ENCODE results near the gene MMEL1.
"Not testable (repeated sequence)": the region's sequence is repeated elsewhere in the genome, so short reads cannot be mapped to it uniquely, and the experiment has no call there.

Gene MMEL1

DNA sequence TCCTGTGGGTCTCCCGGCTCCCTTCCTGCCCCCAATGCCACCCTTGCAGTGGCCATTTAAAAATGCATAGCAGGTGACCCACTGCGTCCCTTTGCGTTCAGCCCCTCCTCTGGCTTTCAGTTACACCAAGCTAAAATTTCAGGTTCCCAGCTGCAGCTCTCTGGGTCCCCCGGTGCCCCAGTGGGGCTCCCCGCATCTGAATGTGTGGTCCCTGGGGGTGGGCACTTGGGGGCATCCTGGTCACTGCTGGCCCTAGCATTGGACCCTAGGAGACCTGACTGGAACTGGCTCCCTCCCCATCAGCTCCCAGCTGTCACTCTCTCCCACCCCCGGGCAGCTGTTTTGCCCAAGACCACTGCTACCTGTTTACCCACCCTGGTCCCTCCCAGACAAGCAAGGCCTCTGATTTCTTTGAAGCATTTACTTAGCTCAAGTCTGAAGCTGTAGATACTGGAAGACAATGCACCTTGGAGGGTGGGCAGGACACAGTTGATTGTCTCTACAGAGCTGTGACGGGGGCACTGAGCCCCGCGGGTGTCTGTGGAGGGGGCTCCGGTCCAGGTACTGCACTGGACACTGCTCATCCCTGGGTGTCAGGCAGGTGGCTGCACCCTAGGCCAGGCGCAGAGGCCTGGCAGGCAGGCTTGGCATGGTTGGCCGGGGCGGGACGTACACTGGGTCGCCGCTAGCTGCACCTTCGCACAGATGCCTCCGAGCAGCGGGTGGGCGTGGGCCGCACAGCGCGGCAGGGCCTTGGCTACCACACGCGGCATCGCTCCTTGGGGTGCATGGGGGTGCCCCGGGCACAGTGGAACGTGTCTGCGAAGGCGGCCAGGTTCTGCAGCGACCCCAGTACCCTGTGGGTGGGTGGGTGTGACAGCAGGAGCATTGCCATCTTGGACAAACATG is 42.3 kb downstream of the MMEL1 start:
- DNase-seq (ENCODE audit: low read depth): no peak

GRCh38 chr1:2589431-2590232 is 43.2 kb downstream of the MMEL1 start:
- DNase-seq (ENCODE audit: low read depth): no peak

DNA sequence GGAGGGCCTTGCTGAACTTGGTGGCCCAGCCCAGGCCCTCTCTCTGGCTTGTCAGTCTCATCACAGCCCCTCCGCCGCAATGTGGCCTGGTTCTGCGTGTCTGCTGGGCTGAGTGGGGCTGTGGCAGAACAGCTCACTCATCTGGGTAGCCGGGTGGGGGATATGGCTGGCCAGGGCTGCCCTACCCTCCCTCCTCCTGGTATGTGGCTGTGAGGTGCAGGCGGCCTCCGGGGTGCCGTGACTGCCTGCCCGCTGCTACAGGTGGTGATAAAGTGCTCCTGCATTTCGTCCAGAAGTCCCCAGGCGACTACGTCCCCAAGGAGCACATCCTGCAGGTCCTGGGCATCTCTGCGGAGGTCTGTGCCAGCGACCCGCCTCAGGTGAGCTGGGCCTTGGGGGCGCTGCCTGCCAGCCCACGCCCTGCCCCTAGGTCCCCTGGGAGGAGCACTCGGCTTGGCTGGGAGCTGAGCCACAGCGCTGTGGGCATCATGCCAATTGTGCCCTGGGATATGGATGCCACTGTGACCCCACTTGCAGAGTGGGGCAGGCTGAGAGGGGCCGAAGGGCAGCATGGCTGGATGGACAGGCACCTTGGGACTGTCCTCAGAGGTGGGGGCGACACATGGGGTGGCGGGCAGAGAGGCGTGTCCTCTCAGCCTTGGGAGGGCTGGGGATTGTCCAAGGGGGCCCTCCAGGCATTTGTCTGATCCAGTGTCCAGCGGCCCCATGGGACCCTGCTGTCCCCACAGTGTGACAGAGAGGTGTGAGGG is 44.0 kb downstream of the MMEL1 start:
- DNase-seq (ENCODE audit: low read depth): no peak

DNA sequence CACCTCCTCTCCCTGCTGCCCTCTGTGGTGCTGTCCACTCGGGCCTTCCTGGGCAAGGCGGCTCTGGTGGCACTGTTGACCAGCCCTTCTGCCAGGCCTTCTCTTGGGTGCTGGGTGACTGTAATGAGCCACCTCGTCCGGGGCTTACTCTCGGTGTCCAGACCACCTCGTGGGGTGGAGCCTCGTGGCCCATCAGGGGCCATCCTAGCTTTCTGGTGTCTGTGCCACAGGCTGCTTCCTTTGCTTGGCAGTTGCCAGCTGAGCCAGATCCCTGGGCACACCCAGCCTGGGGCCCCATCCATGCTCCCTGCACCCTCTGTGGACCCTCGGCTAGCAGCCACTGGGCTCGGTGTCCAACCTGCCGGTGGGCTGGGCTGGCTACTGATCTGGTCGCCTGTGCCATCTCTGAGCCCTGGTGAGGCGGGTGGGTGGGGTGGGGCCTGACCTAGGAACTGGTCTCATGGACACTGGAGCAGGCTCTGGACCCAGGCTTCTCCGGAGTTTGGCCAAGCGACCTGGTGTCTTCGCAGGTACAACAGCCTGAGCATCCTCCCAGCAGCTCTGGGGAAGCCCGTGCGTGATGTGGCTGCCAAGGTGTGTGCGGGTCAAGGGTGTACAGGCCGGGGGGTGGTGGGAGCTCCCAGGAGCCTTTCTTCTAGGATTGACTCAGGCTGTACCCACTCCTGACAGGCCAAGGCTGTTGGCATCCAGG is 44.8 kb downstream of the MMEL1 start:
- DNase-seq (ENCODE audit: low read depth): no peak

DNA sequence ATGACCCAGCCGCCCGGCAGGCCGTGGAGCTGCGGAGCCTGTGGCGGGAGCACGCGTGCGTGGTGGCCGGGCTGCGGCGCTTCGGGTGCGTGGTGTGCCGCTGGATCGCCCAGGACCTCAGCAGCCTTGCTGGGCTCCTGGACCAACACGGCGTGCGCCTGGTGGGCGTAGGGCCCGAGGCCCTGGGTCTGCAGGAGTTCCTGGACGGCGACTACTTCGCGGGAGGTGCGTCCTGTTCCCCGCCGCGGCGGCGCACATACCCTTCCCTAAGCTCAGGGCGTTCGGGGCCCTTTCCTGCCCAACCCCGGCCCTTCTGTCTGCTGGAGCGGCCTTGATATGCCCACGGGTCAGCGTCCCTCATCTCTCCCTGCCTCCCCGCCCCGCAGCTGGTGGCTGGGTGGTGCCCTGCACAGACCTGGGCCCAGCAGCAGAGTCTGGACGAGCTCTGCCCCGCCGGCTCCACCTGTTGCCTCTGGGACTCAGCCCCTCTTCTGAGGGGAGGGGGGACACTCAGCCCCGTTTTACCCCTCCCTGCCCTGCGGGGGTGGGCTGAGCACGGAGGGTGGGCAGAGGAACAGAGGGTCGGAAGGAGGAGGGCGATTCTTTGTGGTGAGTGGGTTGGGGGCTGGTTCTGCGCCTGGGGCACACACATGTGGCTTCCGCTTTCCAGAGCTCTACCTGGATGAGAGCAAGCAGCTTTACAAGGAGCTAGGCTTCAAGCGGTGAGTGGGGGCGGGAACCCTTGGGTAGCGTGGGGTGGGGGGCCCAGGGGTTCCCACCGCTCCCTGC is 45.6 kb downstream of the MMEL1 start:
- DNase-seq (ENCODE audit: low read depth): peak; percentile 1

GRCh38 chr1:2586154-2587070 is 46.4 kb downstream of the MMEL1 start, which contains the start of gene PRXL2B:
PRXL2B (plus strand) TSS chr1:2586777; CDS start chr1:2586886, 109 bp downstream.
- DNase-seq (ENCODE audit: low read depth): peak; percentile 98

DNA sequence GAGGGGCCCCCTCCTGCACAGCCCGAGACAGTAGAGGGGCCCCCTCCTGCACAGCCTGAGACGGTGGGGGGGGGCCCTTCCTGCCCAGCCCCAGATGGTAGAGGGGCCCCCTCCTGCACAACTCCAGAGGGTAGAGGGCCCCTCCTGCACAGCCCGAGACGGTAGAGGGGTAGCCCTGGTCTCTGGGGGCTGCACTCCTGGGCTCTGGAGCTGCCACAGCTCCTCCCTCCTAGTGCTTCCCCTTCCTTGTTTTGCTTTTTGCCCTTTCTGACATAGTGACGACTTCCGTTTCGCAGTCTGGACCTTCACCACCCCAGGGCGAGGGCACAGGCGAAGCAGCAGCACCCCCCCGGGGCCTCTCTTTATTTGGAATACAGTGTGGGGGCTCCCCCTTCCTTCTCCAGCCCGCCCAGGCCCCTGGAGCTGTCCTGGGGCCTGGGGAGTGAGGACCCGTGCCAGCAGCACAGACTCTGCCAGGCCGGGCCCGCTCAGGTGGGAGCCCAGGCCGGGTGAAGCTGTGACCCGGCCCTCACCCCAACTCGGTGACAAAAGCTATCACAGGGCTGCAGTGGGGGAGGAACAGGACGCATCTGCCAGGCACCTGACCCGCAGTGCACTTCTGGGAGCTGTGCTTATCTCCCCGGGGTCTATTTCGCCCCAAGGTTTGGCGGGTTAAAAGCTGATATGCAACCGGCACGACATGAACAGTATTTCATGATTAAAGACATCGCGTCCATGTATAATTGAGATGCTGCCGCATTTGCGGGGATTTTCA is 47.3 kb downstream of the MMEL1 start:
- peak; percentile 6 for DNase-seq (ENCODE audit: low read depth)

- no peak for DNase-seq (ENCODE audit: low read depth)
Observed at GRCh38 chr1:2584686-2585317, 48.0 kb downstream of the MMEL1 start.

DNA sequence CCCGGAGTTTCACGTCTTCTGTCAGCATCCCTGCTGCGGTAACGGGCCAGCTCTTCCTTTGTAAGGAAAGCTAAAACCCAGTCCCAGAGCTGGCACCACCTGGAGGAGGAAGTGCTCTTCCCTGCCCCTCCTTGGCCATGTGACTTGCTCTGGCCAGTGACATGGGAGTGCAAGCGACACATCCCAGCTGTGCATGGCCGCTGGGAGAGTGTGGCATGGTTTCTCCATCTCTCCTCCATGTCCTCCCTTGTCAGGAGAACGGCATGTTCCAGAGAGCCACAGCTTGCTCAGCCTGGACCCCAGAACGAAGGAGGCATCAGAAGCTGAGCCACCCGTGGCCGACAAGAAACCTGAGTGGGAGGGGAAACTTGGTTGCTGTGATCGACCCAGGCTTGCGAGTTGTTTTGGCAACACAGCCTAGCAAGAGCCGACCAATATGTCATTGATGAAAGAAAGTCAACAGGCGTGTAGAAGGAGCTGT is 48.9 kb downstream of the MMEL1 start:
- DNase-seq (ENCODE audit: low read depth): no peak

GRCh38 chr1:2583331-2583791 is 49.5 kb downstream of the MMEL1 start:
- DNase-seq (ENCODE audit: low read depth): no peak

GRCh38 chr1:2582391-2582790 is 50.4 kb downstream of the MMEL1 start:
- no peak for DNase-seq (ENCODE audit: low read depth)

GRCh38 chr1:2580691-2581090 is 52.1 kb downstream of the MMEL1 start:
- no peak for DNase-seq (ENCODE audit: low read depth)

- no peak for DNase-seq (ENCODE audit: low read depth)
Observed at GRCh38 chr1:2578758-2579118, 54.1 kb downstream of the MMEL1 start.

- DNase-seq (ENCODE audit: low read depth): not testable (repeated sequence)
Observed at GRCh38 chr1:2577565-2578075, 55.2 kb downstream of the MMEL1 start.

DNA sequence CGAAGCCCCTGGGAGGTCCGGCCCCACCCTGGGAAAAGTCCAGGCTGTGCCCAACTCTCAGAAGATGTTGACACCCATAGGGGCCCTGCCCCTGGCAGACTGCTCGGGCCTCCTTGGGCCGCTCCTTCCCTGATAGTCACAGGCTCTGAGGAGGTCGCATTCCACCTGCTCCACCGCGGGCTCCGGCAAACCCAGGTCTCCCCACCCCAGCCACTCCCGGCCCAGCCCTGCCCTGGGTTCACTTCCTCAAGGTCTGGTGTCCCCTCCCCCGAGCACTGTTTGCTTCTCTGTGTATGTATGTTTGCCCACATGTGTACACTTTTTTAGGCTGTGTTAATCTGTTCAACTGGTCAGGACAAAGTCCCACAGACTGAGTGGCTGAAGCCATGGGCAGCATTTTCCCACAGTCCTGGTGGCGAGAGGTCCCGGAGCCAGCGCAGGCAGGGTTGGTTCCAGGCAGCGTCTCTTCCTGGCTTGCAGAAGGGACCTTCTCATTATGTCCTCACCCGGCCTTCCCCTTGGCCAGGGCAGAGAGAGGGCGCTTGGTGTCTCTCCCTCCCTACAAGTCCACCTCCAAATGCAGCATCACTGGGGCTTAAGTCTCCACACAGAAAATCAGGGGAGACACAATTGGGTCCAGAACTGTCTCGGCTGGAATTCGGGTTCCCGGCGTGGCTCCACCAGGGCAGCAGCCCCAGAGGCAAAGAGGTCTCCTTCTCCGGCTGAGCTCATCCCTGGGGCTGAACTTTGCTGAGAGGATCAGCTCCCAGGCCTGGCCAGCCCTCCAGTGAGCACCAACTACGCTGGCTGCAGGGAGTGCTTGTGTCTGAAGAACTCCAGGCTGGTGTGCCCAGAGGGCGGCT is 56.8 kb downstream of the MMEL1 start:
- no peak for DNase-seq (ENCODE audit: low read depth)

DNA sequence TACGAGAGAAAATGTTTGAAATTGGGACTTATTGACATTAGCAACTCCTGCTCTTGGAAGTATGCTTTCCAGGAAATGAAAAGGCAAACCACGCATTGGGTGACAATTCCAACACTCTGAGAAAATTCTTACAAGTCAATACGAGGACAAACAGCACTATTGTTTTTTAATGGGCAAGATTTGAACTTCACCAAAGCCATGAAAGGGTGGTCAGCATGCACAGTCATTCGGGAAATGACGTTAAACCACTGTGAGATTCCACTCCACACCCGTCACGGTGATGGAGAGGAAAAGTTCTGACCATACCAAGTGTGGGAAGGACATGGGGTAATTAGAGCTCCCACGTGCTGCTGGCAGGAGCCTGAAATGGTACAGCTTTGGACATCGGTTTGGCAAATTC is 58.5 kb downstream of the MMEL1 start:
- DNase-seq (ENCODE audit: low read depth): no peak

Measured in GM04504 (cell line).